GM21723 (cell line): ENCODE results near the gene AKR1C2.
"Not testable (repeated sequence)": the region's sequence is repeated elsewhere in the genome, so short reads cannot be mapped to it uniquely, and the experiment has no call there.

ENCODE experiments used
- ATAC-seq: cut with Tn5 transposase; IDR thresholded peaks from one replicate; pipeline ENCODE4 v1.9.1; 2021; ENCODE audit warnings: mild to moderate bottlenecking, moderate library complexity; ENCODE audit not compliant: unreplicated experiment

Gene AKR1C2

GRCh38 chr10:5003127-5004029 is at the start of gene AKR1C2:
TSS of gene AKR1C2 (minus strand) at chr10:5003857. CDS start at chr10:5003835, 22 bp downstream.
- ATAC-seq: not testable (repeated sequence)

- not testable (repeated sequence) for ATAC-seq
Observed at GRCh38 chr10:5052951-5053500, 49.4 kb upstream of the AKR1C2 start.

- no peak for ATAC-seq
Observed at GRCh38 chr10:5047912-5048628, 44.4 kb upstream of the AKR1C2 start.

GRCh38 chr10:5047055-5047454 is 43.4 kb upstream of the AKR1C2 start:
- not testable (repeated sequence) for ATAC-seq

- no peak for ATAC-seq
Observed at GRCh38 chr10:5046410-5046809, 42.8 kb upstream of the AKR1C2 start.

GRCh38 chr10:5045095-5045494 is 41.4 kb upstream of the AKR1C2 start:
- no peak for ATAC-seq

- ATAC-seq: no peak
Observed at GRCh38 chr10:5043716-5044115, 40.1 kb upstream of the AKR1C2 start.

- ATAC-seq: no peak
Observed at GRCh38 chr10:5042922-5043321, 39.3 kb upstream of the AKR1C2 start.

GRCh38 chr10:5041471-5042023 is 37.9 kb upstream of the AKR1C2 start:
- ATAC-seq: no peak

- no peak for ATAC-seq
Observed at GRCh38 chr10:5040781-5041470, 37.3 kb upstream of the AKR1C2 start.

- ATAC-seq: no peak
Observed at GRCh38 chr10:5040010-5040673, 36.5 kb upstream of the AKR1C2 start.

GRCh38 chr10:5038733-5039132 is 35.1 kb upstream of the AKR1C2 start:
- ATAC-seq: no peak

- ATAC-seq: no peak
Observed at GRCh38 chr10:5038101-5038500, 34.4 kb upstream of the AKR1C2 start.

GRCh38 chr10:5036511-5036910 is 32.9 kb upstream of the AKR1C2 start:
- no peak for ATAC-seq

- ATAC-seq: no peak
Observed at GRCh38 chr10:5035356-5035755, 31.7 kb upstream of the AKR1C2 start.

- ATAC-seq: no peak
Observed at GRCh38 chr10:5034588-5034987, 30.9 kb upstream of the AKR1C2 start.

- ATAC-seq: no peak
Observed at GRCh38 chr10:5033061-5033778, 29.6 kb upstream of the AKR1C2 start.

GRCh38 chr10:5032444-5032843 is 28.8 kb upstream of the AKR1C2 start:
- not testable (repeated sequence) for ATAC-seq

- not testable (repeated sequence) for ATAC-seq
Observed at GRCh38 chr10:5031588-5031987, 27.9 kb upstream of the AKR1C2 start.

- ATAC-seq: no peak
Observed at GRCh38 chr10:5030989-5031388, 27.3 kb upstream of the AKR1C2 start.
